Measurements from ENCODE around the gene GAB1.

GAB1 gene

GRCh38 chr4:143291314-143291713, 45.4 kb upstream of the GAB1 start:
- Histone ChIP-seq H3K4me1 (ENCODE audit: control insufficient read depth, insufficient read depth, low read length) (no peaks in the 10 kb centered on the region), H3K9me3 (ENCODE audit: control insufficient read depth, insufficient read depth, low read depth, low read length) (no peaks in the 10 kb centered on the region), H3K36me3 (ENCODE audit: control insufficient read depth in 2 of 2, insufficient read depth in 1 of 2, low read length in 2 of 2) (no peaks in the 10 kb centered on the region), H3K4me3 (ENCODE audit: low read depth, low read length) (no peak overlapping the region), H3K27ac (ENCODE audit: extremely low read depth, low read depth, low read length) (no peak overlapping the region)
- no peak for TF ChIP-seq ZIC2 (tag by site-specific recombination; IDR thresholded peaks at IDR 0.05)
- no peak for TF ChIP-seq ZNF274 (IDR thresholded peaks at IDR 0.05; ENCODE audit: low read length)
- TF ChIP-seq ZNF274 (tag by site-specific recombination; IDR thresholded peaks at IDR 0.05; ENCODE audit: borderline replicate concordance), result no peak
- no peak for TF ChIP-seq ZNF174 (tag by site-specific recombination; IDR thresholded peaks at IDR 0.05)
- TF ChIP-seq HOXD13 (CRISPR knock-in tag; IDR thresholded peaks at IDR 0.05; ENCODE audit: borderline replicate concordance), result no peak
- TF ChIP-seq RBAK (tag by site-specific recombination; IDR thresholded peaks at IDR 0.05), result no peak
- no peak for TF ChIP-seq ZBTB48 (tag by site-specific recombination; IDR thresholded peaks at IDR 0.05)
- ChIA-PET POLR2A (no interaction called here), CTCF (no interaction called here)

DNA sequence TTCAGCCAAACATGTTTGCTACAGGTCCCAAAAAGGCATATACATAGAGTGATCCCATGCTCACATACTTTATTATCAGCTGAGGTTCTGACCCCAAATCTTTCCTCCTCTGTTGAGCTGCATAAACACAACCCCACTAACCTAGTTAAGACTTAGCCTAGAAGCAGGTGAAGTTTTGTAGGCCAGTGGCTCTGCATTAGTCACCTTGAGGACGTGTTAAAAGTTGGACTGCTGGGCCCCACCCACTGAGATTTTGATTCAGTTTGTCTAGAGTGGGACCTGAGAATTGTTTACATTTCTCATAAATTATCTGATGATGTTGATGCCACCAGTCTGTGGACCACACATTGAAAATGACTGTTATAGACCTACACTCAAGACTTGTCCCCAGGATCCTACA, 43.8 kb upstream of the GAB1 start:
- Histone ChIP-seq H3K36me3 (ENCODE audit: control insufficient read depth in 2 of 2, insufficient read depth in 1 of 2, low read length in 2 of 2) (no peaks in the 10 kb centered on the region), H3K4me3 (ENCODE audit: low read depth, low read length) (no peak overlapping the region), H3K27ac (ENCODE audit: extremely low read depth, low read depth, low read length) (no peak overlapping the region), H3K9me3 (ENCODE audit: control insufficient read depth, insufficient read depth, low read depth, low read length) (no peaks in the 10 kb centered on the region), H3K4me1 (ENCODE audit: control insufficient read depth, insufficient read depth, low read length) (no peaks in the 10 kb centered on the region)
- POLR2A ChIA-PET, result no interaction called here
- no peak for TF ChIP-seq OVOL3 (tag by site-specific recombination; IDR thresholded peaks at IDR 0.05)
- no peak for TF ChIP-seq ZNF211 (tag by site-specific recombination; IDR thresholded peaks at IDR 0.05; ENCODE audit: low read depth)
- no peak for TF ChIP-seq GLI4 (tag by site-specific recombination; IDR thresholded peaks at IDR 0.05)
- TF ChIP-seq, protein P1, sequence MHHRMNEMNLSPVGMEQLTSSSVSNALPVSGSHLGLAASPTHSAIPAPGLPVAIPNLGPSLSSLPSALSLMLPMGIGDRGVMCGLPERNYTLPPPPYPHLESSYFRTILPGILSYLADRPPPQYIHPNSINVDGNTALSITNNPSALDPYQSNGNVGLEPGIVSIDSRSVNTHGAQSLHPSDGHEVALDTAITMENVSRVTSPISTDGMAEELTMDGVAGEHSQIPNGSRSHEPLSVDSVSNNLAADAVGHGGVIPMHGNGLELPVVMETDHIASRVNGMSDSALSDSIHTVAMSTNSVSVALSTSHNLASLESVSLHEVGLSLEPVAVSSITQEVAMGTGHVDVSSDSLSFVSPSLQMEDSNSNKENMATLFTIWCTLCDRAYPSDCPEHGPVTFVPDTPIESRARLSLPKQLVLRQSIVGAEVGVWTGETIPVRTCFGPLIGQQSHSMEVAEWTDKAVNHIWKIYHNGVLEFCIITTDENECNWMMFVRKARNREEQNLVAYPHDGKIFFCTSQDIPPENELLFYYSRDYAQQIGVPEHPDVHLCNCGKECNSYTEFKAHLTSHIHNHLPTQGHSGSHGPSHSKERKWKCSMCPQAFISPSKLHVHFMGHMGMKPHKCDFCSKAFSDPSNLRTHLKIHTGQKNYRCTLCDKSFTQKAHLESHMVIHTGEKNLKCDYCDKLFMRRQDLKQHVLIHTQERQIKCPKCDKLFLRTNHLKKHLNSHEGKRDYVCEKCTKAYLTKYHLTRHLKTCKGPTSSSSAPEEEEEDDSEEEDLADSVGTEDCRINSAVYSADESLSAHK (tag by site-specific recombination; IDR thresholded peaks at IDR 0.05), result no peak
- no peak for TF ChIP-seq PBX3 (CRISPR knock-in tag; IDR thresholded peaks at IDR 0.05)
- no peak for TF ChIP-seq SALL2 (tag by site-specific recombination; IDR thresholded peaks at IDR 0.05; ENCODE audit: borderline replicate concordance)
- TF ChIP-seq SCRT2 (tag by site-specific recombination; IDR thresholded peaks at IDR 0.05), result no peak
- CTCF ChIA-PET, result no interaction called here

DNA sequence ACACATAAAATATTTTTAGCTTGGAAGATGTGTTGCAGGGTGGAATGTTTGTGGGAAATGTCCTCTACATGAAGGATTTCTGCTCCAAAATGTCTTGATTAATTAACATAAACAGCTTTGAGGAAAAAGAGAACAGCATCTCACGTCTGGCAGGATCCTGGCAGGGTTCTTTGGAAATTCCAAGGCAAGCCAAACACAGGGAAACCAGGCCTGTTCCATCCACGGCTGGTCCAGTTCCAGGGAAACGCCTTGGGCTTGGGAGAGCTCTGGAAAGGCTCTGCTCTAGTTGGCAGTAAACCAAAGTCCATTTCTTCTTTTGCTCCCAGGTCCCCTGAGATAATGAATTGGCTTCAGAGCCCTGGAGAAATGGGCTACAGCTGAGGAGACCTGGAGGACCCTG, 42.4 kb upstream of the GAB1 start:
- no peaks in the 10 kb centered on the region for H3K36me3 ChIP-seq (ENCODE audit: control insufficient read depth in 2 of 2, insufficient read depth in 1 of 2, low read length in 2 of 2)
- no peaks in the 10 kb centered on the region for H3K4me1 ChIP-seq (ENCODE audit: control insufficient read depth, insufficient read depth, low read length)
- H3K9me3 ChIP-seq (ENCODE audit: control insufficient read depth, insufficient read depth, low read depth, low read length), result no peaks in the 10 kb centered on the region
- TF ChIP-seq ZNF23 (tag by site-specific recombination; IDR thresholded peaks at IDR 0.05; ENCODE audit: borderline replicate concordance), result no peak
- TF ChIP-seq ZNF707 (tag by site-specific recombination; IDR thresholded peaks at IDR 0.05), result no peak
- ChIA-PET CTCF (no interaction called here), POLR2A (no interaction called here)
- no peak overlapping the region for H3K27ac ChIP-seq (ENCODE audit: extremely low read depth, low read depth, low read length)
- H3K4me3 ChIP-seq (ENCODE audit: low read depth, low read length), result no peak overlapping the region

GRCh38 chr4:143294710-143295275, 41.9 kb upstream of the GAB1 start:
- no peak overlapping the region for H3K27ac ChIP-seq (ENCODE audit: extremely low read depth, low read depth, low read length)
- no peaks in the 10 kb centered on the region for H3K4me1 ChIP-seq (ENCODE audit: control insufficient read depth, insufficient read depth, low read length)
- no peak overlapping the region for H3K4me3 ChIP-seq (ENCODE audit: low read depth, low read length)
- ChIA-PET POLR2A (no interaction called here), CTCF (no interaction called here)
- TF ChIP-seq ZNF354C (tag by site-specific recombination; IDR thresholded peaks at IDR 0.05; ENCODE audit: borderline replicate concordance, low read depth) (no peak), ZNF23 (tag by site-specific recombination; IDR thresholded peaks at IDR 0.05; ENCODE audit: borderline replicate concordance) (no peak), TCF7L2 (IDR thresholded peaks at IDR 0.05; ENCODE audit: borderline replicate concordance, low read depth, low read length) (no peak), ZFP3 (tag by site-specific recombination; IDR thresholded peaks at IDR 0.05; ENCODE audit: low read depth) (no peak), TRIM28 (IDR thresholded peaks at IDR 0.05; ENCODE audit: borderline replicate concordance, low read length) (no peak), ZNF362 (tag by site-specific recombination; IDR thresholded peaks at IDR 0.05) (no peak), ZNF768 (tag by site-specific recombination; IDR thresholded peaks at IDR 0.05) (no peak), ZNF561 (tag by site-specific recombination; IDR thresholded peaks at IDR 0.05; ENCODE audit: borderline replicate concordance) (no peak)
- TF ChIP-seq, protein P2, sequence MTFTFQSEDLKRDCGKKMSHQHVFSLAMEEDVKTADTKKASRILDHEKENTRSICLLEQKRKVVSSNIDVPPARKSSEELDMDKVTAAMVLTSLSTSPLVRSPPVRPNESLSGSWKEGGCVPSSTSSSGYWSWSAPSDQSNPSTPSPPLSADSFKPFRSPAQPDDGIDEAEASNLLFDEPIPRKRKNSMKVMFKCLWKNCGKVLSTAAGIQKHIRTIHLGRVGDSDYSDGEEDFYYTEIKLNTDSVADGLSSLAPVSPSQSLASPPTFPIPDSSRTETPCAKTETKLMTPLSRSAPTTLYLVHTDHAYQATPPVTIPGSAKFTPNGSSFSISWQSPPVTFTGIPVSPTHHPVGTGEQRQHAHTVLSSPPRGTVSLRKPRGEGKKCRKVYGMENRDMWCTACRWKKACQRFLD (tag by site-specific recombination; IDR thresholded peaks at IDR 0.05), result no peak
- no peaks in the 10 kb centered on the region for H3K36me3 ChIP-seq (ENCODE audit: control insufficient read depth in 2 of 2, insufficient read depth in 1 of 2, low read length in 2 of 2)
- no peaks in the 10 kb centered on the region for H3K9me3 ChIP-seq (ENCODE audit: control insufficient read depth, insufficient read depth, low read depth, low read length)
